ENCODE data around the gene TIGD6.

Gene TIGD6

DNA sequence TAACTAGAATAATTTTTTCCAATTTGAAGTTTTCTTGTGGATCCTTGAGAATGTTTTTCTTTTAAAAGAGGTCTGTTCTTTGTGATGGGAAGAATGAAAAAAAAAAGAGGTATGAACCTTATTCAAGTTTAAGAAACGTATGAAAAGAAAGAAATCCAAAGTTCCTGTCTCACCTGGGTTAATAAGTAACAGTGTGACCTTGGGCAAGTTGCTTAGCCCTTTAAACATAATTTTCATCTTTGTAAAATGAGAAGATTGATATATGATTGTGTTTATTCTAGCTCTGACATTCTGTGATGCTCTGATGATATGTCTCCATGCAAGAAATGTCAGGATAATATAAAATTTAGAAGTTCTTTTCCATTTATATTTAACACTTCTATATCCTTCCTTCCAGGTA lies 20.6 kb downstream of the TIGD6 start:
- no CpG with 5 or more reads among the region's 1 CpG for WGBS, 2 experiments (ENCODE audit: insufficient coverage in 2 of 2)
- Histone ChIP-seq H3K4me1 (ENCODE audit: control insufficient read depth, insufficient read depth, low read length, poor library complexity, severe bottlenecking) (no peaks in the 10 kb centered on the region), H3K36me3 (ENCODE audit: control insufficient read depth, insufficient read depth, low read length) (peaks cover 19% of the 10 kb centered on the region), H3K9me3 (ENCODE audit: control insufficient read depth, low read length) (no peaks in the 10 kb centered on the region), H3K27ac (ENCODE audit: low read depth, low read length, severe bottlenecking) (no peak overlapping the region), H3K4me3 (ENCODE audit: extremely low read depth, insufficient read depth, low read length, poor library complexity, severe bottlenecking) (no peak overlapping the region)

DNA sequence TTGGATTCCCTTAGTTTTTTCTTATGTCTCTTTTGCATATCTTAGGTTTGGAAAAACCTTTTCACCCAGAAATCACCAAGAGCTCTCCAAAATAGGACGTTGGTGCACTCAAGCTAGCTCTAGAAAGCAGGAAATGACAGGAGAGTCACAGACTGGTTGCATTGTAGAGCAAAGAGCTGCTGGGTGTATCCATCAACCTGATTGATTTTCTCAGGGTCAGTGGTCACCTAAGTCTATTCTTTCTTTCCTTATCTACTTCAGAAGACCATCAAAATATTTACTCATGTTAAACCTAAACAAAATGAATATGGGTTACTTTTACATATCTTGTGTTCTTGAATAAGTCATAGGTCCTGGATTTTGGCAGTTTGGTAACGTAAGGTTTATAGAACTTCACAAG lies 25.0 kb downstream of the TIGD6 start:
- whole genome bisulfite sequencing, 2 experiments (ENCODE audit: insufficient coverage in 2 of 2), result 70 to 100% methylated on average over 1 to 2 of the region's 2 CpGs
- Histone ChIP-seq H3K4me3 (ENCODE audit: extremely low read depth, insufficient read depth, low read length, poor library complexity, severe bottlenecking) (no peak overlapping the region), H3K27ac (ENCODE audit: low read depth, low read length, severe bottlenecking) (no peak overlapping the region), H3K9me3 (ENCODE audit: control insufficient read depth, low read length) (no peaks in the 10 kb centered on the region), H3K4me1 (ENCODE audit: control insufficient read depth, insufficient read depth, low read length, poor library complexity, severe bottlenecking) (no peaks in the 10 kb centered on the region), H3K36me3 (ENCODE audit: control insufficient read depth, insufficient read depth, low read length) (peaks cover 18% of the 10 kb centered on the region)

DNA sequence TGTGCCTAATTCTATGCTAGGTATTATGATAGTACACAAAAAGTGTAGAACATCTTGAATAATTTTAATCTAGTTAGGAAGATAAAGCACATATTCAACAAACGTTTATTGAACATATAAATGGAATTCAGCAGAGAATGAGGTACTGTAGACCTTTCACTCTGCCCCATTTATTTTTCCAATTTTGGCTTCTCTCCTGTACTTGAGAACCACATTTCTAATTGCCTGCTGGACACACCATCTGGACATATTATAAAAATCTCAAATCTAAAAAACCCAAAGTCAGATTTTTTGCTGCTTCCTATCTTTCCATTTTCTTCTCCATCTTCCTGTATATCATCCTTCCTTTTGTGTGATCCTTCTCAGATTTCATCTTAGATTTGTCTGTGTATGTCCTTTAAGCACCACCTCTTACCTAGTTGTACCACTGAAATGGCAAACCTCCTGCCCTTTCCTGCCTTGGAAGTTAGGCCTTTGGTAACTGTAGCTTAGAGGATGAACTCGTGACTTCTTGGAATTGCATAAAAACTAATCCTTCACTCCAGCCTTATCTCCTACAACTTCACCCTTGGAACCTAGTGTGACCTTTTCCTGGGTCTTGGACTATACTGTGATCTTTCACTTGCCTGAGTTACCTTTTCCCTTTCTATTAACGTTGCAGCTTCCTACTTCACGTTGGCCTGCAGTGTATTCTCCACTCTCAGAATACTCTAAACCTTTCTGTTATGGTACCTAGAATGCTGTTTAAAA lies 31.1 kb downstream of the TIGD6 start:
- no peak overlapping the region for H3K4me3 ChIP-seq (ENCODE audit: extremely low read depth, insufficient read depth, low read length, poor library complexity, severe bottlenecking)
- 50 to 70% methylated on average over 1 to 2 of the region's 4 CpGs for WGBS, 2 experiments (ENCODE audit: insufficient coverage in 2 of 2)
- no peak overlapping the region for H3K27ac ChIP-seq (ENCODE audit: low read depth, low read length, severe bottlenecking)
- no peaks in the 10 kb centered on the region for H3K4me1 ChIP-seq (ENCODE audit: control insufficient read depth, insufficient read depth, low read length, poor library complexity, severe bottlenecking)
- H3K9me3 ChIP-seq (ENCODE audit: control insufficient read depth, low read length), result no peaks in the 10 kb centered on the region
- H3K36me3 ChIP-seq (ENCODE audit: control insufficient read depth, insufficient read depth, low read length), result no peaks in the 10 kb centered on the region

DNA sequence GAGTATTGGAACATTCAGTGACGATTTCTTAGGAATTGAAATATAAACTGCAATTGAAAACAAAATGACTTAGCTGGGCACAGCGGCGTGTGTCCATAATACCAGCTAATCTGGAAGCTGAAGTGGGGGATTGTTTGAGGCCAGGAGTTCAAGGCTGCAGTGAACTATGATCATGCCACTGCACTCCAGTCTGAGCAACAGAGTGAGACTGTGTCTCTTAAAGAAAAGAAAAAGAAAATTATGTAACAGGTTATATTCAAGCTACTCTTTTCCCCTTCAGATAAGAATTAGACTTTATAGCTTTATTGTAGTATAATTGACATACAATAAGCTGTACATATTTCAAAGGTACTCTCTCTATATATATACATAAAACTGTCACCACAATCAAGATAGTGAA lies 33.5 kb downstream of the TIGD6 start:
- H3K27ac ChIP-seq (ENCODE audit: low read depth, low read length, severe bottlenecking), result no peak overlapping the region
- no peaks in the 10 kb centered on the region for H3K9me3 ChIP-seq (ENCODE audit: control insufficient read depth, low read length)
- H3K4me3 ChIP-seq (ENCODE audit: extremely low read depth, insufficient read depth, low read length, poor library complexity, severe bottlenecking), result no peak overlapping the region
- H3K36me3 ChIP-seq (ENCODE audit: control insufficient read depth, insufficient read depth, low read length), result no peaks in the 10 kb centered on the region
- H3K4me1 ChIP-seq (ENCODE audit: control insufficient read depth, insufficient read depth, low read length, poor library complexity, severe bottlenecking), result no peaks in the 10 kb centered on the region
- 93 to 100% methylated on average over 3 of the region's 3 CpGs for WGBS, 2 experiments (ENCODE audit: insufficient coverage in 2 of 2)

DNA sequence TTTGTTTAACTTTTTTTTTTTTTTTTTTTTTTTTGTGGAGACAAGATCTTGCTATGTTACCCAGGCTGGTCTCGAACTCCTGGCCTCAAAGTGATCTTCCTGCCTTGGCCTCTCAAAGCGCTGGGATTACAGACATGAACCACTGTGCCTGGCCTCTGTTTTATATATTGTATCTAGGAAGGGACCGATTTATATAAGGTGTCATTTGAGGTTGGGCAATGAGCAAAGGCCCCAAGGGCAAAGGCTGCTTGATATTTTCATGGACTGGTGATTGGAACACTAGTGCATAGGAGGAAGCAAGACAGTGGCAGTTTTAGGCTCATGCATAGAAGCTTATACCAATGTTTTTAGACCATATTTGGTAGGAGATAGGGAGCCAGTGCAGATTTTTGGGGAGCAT lies 36.7 kb downstream of the TIGD6 start:
- 89 to 100% methylated on average over 3 of the region's 3 CpGs for WGBS, 2 experiments (ENCODE audit: insufficient coverage in 2 of 2)
- Histone ChIP-seq H3K4me3 (ENCODE audit: extremely low read depth, insufficient read depth, low read length, poor library complexity, severe bottlenecking) (no peak overlapping the region), H3K36me3 (ENCODE audit: control insufficient read depth, insufficient read depth, low read length) (no peaks in the 10 kb centered on the region), H3K9me3 (ENCODE audit: control insufficient read depth, low read length) (no peaks in the 10 kb centered on the region), H3K4me1 (ENCODE audit: control insufficient read depth, insufficient read depth, low read length, poor library complexity, severe bottlenecking) (peaks cover 11% of the 10 kb centered on the region), H3K27ac (ENCODE audit: low read depth, low read length, severe bottlenecking) (no peak overlapping the region)

DNA sequence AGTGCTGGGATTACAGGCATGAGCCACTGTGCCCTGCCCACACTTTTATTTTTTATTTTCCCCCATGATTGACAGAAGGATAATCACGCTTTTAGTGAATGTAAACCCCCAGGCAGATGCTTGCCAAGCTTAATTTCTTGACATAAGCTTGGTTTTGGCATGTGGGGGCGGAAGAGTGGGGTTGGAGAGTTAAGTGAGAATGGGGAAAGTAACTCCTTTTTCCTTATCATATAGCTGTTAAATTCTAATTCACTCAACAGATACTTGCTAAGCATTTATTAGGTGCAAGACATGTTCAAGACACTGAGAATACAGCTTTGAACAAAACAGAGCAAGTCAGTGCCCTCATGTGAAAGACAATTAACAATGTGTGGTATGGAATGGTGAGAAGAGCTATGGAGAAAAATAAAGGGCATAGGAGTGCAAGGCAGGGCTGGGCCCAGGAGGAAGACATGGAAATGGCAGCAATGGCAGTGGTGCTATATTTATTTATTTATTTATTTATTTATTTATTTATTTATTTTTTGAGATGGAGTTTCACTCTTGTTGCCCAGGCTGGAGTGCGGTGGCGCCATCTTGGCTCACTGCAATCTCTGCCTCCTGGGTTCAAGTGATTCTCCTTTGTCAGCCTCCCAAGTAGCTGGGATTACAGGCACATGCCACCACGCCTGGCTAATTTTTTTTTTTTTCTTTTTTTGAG lies 37.7 kb downstream of the TIGD6 start:
- H3K27ac ChIP-seq (ENCODE audit: low read depth, low read length, severe bottlenecking), result no peak overlapping the region
- WGBS, 2 experiments (ENCODE audit: insufficient coverage in 2 of 2), result 90 to 100% methylated on average over 3 of the region's 5 CpGs
- H3K4me3 ChIP-seq (ENCODE audit: extremely low read depth, insufficient read depth, low read length, poor library complexity, severe bottlenecking), result no peak overlapping the region
- peaks cover 11% of the 10 kb centered on the region for H3K4me1 ChIP-seq (ENCODE audit: control insufficient read depth, insufficient read depth, low read length, poor library complexity, severe bottlenecking)
- no peaks in the 10 kb centered on the region for H3K9me3 ChIP-seq (ENCODE audit: control insufficient read depth, low read length)
- H3K36me3 ChIP-seq (ENCODE audit: control insufficient read depth, insufficient read depth, low read length), result no peaks in the 10 kb centered on the region

DNA sequence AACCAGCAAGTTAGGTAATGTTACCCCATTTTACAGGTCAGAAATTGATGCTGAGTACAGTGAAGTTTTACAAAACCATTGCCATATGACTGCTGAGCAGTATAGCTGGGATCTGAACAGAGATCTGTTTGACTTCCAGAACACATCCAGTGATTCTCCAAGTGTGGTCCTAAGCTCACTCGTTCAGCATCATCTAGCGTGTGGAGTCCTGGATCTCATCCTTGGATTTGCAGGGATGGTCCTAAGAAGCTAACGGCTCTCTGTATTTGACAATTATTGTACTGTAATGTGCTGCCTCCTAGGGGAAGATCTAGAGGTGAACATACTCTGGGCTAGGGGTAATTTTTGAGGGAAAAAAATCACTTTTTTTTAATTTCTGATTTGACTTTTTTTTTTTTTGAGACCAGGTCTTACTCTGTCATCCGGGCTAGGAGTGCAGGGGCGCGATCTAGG lies 38.5 kb downstream of the TIGD6 start:
- H3K4me1 ChIP-seq (ENCODE audit: control insufficient read depth, insufficient read depth, low read length, poor library complexity, severe bottlenecking), result peaks cover 11% of the 10 kb centered on the region
- H3K4me3 ChIP-seq (ENCODE audit: extremely low read depth, insufficient read depth, low read length, poor library complexity, severe bottlenecking), result no peak overlapping the region
- H3K27ac ChIP-seq (ENCODE audit: low read depth, low read length, severe bottlenecking), result no peak overlapping the region
- 57 to 79% methylated on average over 5 to 6 of the region's 6 CpGs for WGBS, 2 experiments (ENCODE audit: insufficient coverage in 2 of 2)
- no peaks in the 10 kb centered on the region for H3K9me3 ChIP-seq (ENCODE audit: control insufficient read depth, low read length)
- H3K36me3 ChIP-seq (ENCODE audit: control insufficient read depth, insufficient read depth, low read length), result no peaks in the 10 kb centered on the region

DNA sequence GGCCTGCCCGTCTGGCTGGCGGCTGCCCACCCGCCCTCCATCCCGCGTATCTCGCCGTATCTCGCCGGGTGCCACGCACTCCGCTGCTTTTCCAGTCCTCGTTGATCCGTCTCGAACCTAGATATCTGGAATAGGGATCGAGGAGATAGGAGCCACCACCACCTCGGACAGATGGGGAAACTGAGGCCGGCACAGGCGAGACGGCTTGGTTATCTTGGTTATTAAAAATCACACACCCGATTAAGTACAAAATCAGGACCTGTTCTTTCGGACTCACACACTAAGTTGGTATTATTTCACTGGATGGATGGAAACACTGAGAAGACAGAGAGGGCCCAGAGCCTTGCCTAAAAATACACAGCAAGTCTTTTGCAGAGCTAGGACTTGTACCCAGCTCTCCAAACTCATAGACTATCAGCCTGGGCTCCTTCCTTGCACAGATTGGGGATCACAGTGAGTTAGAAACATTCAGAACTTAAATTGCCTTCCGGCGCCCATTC lies 39.2 kb downstream of the TIGD6 start:
- Histone ChIP-seq H3K4me1 (ENCODE audit: control insufficient read depth, insufficient read depth, low read length, poor library complexity, severe bottlenecking) (peaks cover 11% of the 10 kb centered on the region), H3K27ac (ENCODE audit: low read depth, low read length, severe bottlenecking) (no peak overlapping the region), H3K36me3 (ENCODE audit: control insufficient read depth, insufficient read depth, low read length) (no peaks in the 10 kb centered on the region), H3K9me3 (ENCODE audit: control insufficient read depth, low read length) (no peaks in the 10 kb centered on the region), H3K4me3 (ENCODE audit: extremely low read depth, insufficient read depth, low read length, poor library complexity, severe bottlenecking) (peak overlapping the region; percentile 72)
- WGBS, 2 experiments (ENCODE audit: insufficient coverage in 2 of 2), result 6 to 10% methylated on average over 9 to 15 of the region's 23 CpGs

DNA sequence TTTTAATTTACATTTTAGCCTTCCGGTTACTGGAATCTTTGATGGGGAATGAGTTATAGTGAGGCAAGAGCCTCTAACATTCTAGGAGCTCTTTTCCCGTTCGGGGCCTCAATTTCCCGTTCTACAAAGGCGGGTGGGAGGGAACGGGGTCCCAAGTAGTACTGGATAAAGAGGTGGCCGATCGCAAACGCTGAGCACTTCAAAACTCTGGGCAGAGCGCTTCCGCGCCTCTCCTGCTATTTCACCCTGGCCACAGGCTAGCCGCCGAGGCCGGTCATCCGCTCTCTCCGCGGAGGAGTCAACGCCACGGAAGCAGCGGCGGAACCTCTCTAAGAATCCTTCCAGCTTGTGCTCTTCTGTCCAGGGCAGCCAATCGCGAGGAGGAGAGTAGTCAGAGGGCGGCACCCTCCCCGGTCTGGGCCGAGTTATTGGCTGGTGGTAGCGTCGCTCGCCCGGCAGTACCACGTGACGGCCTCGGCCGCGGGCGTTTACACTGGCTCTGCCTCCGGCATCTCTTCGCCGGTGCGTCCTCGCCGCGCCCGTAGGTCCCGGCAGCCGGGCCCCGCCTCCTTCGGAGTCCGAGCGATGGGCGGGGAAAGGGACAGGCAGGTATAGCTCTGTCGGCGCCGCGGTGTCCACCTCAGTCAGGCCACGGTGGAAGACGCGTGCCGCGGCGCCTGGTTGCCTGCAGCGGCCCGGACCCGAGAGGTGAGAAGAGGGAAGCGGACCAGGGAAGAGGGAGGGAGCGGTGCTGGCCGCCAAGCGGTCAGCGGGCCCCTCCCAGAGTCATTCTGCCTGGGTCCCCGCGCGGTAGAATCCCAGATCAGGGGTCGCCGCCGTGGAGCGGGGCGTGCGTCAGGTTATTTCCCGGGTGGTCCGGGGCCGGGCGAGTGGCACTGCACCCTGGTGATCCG lies 39.9 kb downstream of the TIGD6 start, which contains the start of gene SLC26A2:
TSS of gene SLC26A2 (plus strand) at position 487 of the 914 bp plus-strand sequence. CDS start 16,895 bp downstream, outside the sequence.
- Histone ChIP-seq H3K36me3 (ENCODE audit: control insufficient read depth, insufficient read depth, low read length) (no peaks in the 10 kb centered on the region), H3K4me1 (ENCODE audit: control insufficient read depth, insufficient read depth, low read length, poor library complexity, severe bottlenecking) (peaks cover 11% of the 10 kb centered on the region), H3K4me3 (ENCODE audit: extremely low read depth, insufficient read depth, low read length, poor library complexity, severe bottlenecking) (peak within 1 kb of the TSS; percentile 72), H3K9me3 (ENCODE audit: control insufficient read depth, low read length) (no peaks in the 10 kb centered on the region), H3K27ac (ENCODE audit: low read depth, low read length, severe bottlenecking) (peak within 1 kb of the TSS; percentile 92)
- WGBS, 2 experiments (ENCODE audit: insufficient coverage in 2 of 2), result 0 to 1% methylated on average over 65 to 79 of the region's 84 CpGs
